Measurements from ENCODE around the gene FAM111B.
A peak's percentile ranks its signal among the peaks of the same experiment; 100 is the strongest.

Gene FAM111B

DNA sequence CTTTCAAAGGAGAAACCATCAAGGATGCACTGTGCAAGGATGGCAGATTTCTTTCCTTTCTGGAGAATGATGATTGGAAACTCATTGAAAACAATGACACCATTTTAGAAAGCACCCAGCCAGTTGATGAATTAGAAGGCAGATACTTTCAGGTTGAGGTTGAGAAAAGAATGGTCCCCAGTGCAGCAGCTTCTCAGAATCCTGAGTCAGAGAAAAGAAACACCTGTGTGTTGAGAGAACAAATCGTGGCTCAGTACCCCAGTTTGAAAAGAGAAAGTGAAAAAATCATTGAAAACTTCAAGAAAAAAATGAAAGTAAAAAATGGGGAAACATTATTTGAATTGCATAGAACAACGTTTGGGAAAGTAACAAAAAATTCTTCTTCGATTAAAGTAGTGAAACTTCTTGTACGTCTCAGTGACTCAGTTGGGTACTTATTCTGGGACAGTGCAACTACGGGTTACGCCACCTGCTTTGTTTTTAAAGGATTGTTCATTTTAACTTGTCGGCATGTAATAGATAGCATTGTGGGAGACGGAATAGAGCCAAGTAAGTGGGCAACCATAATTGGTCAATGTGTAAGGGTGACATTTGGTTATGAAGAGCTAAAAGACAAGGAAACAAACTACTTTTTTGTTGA is 45.4 kb downstream of the FAM111B start:
- DNase-seq (ENCODE audit: extremely low read depth in 1 of 2, low read depth in 1 of 2) = no peak

DNA sequence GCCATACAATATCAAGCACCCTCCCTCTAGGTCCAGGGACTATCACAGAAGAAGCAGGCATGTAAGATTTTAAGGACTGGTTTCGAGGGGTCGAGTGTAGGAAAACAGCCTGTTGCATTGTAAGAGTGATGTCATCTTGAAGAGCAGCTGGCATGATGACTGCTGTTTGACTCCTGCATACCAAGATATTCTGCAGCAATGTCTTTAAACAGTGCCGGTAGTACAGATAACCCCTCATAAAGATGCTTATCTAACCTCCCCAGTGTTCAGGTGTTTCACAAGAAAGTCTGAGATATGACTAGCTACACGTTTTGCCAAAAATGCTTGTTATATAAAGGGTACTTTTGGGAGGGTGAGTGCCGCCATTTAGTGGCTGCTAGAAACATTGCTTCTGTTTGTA is 47.6 kb downstream of the FAM111B start:
- no peak for DNase-seq (ENCODE audit: extremely low read depth in 1 of 2, low read depth in 1 of 2)

DNA sequence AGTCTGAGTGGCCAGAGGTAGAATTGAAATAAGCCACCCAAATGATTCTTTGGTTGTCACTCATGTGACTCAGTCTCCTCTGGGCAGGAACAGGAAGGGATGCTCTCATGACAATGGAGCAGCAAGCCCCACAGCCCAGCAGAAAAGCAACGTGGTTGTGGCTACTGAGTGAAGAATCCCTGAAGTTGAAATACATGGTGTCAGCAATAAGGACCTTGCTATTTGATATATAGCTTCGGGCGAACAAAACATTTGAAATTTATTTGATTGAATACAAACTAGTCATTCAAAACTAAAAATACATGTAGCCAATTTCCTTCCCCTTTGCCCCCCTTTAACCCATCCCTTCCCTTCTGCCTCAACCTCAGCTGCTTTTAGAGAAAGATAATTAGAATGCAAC is 50.4 kb downstream of the FAM111B start:
- DNase-seq (ENCODE audit: extremely low read depth in 1 of 2, low read depth in 1 of 2) = no peak

DNA sequence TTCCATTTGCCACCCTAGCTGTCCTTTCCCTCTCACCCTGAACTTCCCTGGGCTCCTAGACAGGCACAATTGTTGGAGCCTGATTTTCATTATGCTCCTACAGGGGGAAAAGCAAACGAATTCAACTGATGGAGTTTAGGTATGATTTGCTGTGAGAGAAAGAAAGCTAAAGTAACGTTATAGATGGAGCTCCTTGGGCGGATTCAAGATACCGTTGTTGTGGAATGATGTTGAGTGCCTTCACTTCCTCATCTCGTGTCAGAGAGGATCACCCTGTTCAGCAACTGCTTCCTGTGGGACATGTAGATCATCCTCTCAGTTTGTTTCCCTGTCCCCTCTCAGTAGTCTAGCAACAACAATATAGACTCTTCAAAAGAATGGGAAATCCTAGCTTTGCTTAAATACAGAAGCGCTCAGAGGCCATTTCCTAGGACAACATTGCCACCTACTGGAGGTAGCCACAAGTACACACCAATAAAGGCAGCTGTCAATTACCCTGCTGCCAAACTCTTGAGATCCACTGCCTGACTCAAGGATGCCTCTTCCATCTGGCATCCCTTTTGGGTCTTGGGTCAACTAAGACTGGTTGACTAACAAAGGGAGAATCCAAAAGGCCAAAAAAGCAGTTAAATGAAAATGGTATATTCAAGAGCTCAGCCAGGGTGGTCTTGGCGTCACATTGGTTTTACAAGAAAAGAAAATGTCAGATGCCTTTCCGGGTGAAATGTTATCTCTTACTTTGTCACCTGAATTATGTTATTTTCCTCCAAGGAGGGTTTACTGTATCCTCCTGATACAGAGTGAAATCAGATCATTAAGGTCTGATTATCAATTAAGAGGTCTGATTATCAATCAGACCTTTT is 51.4 kb downstream of the FAM111B start:
- DNase-seq (ENCODE audit: extremely low read depth in 1 of 2, low read depth in 1 of 2) = peak in 1 of 2 donors; percentile 32

DNA sequence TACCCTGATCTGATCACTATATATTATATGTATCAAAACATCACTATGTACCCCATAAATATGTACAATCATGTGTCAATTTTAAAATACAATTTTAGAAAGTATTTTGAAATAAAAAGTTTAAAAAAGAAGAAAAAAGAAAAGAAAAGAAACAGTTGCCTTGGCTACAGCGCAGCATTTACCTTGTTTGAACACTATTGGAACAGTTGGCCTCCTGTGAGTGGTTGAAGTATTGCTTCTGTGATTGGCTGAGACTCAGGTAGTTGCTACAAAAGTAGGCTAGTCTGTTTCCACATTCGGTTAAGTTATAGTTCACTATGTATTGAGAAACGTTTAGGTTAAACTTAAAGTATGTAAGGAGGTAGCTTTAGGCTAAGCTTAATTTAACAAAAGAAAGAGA is 57.0 kb downstream of the FAM111B start:
- no peak for DNase-seq (ENCODE audit: extremely low read depth in 1 of 2, low read depth in 1 of 2)

DNA sequence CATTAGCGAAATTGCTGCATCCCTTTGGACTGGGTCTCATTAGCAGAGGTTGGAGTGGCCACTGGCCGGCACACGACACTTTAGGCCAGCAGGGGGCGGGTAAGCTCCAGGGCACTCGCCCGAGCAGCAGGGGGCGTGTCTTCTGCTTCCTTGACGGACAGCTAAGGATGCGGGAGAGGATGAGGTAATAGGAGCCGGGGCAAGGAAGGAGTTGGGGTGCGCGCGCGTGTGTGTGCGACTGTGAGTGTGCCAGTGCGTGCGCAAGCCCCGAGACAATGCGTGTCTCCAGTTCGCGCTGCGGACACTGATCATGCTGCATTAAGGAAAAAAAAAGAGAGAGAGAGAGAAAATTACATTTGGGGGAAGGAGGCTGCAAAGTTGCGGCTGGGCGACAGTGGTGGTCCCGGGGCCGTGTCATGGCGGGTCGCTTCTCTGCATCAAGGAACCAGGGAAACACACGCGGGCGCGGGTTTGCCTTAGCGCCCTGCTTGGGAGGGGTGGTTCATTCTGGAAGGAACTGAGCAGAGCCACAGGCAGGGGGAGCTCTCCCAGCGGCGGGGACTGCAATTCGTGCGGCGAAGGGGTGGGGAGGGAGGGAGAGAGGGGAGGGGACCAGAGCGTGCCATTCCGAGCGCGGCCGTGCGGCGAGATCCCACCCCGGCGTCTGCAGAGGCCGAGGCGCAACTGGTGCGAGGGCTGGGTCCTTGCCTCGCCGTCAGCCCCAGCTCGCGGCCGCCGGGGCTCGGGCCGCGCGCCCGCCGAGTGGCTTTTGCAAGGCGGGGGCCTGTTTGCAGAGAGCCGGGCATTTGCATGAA is 64.7 kb downstream of the FAM111B start, which contains the start of gene DTX4:
Gene DTX4, plus strand, starts transcription at position 625 of the 815 bp plus-strand sequence. CDS start 464 bp downstream, outside the sequence.
- peak; percentile 76 to 81 for DNase-seq (ENCODE audit: extremely low read depth in 1 of 2, low read depth in 1 of 2)

DNA sequence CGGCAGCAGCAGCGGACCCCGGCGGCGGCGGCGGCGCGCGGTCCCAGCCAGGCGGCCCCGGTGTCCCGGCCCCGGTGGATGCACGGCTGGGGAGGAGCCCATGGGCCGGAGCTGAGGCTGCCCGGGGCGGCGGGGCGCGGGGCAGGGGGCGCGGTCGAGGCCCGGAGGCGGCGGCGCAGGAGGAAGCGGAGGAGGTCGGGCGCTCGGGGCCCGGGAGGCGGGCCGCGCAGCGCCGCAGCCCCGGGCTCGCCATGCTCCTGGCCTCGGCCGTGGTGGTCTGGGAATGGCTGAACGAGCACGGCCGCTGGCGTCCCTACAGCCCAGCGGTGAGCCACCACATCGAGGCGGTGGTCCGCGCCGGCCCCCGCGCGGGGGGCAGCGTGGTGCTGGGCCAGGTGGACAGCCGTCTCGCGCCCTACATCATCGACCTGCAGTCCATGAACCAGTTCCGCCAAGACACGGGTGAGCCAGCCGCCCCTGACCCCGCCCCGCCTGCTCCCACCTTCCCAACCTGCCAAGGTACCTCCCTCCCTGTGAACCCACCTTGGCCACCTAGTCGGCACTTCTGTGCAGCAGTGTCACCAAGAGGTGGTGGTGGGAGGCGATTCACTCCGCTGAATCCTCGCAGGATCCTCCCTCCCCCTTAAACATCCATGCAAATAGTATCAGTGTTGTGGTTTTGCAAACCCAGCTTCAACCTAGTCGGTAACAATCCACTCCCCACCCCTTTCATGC is 65.5 kb downstream of the FAM111B start:
- DNase-seq (ENCODE audit: extremely low read depth in 1 of 2, low read depth in 1 of 2) = no peak

DNA sequence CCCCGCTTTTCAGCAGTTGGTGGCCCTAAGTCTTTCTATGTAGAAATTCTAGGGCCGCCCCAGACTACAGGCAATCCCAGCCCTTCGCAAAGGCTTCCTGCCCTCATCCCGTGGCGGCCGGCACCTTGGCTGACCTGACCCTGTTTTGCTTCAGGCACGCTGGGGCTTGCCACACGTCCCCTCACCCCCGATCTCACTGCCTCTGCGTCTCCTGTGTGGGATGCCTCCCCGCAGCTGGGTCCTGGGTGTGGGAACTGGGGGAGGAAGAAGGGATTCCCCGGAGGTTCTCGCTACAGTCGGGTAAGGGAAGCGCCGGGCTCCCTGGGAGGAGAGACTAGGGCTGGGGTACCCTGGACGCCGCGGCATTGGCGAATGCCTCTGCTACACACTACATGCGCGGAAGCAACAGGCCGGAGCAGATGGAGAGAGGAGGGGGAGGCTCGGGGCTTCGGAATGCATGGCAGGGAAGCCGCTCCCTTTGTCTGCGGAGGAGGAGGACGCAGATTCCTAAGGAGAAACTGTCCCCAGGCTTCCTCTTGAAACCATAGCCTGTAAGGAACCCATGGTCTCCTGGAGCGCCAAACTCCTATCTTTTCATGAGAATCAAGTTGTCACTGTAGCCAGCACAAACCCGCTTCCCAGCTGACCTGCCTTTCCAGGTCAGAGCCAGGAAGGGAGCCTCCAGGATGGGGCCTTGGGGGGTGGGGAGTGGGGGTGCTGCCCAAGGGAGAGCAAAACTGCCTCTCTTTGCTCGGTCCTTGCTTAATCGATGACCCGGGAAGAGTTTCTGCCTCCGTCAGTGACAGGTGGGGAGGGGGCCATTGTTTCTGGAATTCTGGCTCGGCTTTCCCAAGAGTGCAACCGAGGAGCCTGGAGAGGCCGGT is 66.3 kb downstream of the FAM111B start:
- DNase-seq (ENCODE audit: extremely low read depth in 1 of 2, low read depth in 1 of 2) = no peak

DNA sequence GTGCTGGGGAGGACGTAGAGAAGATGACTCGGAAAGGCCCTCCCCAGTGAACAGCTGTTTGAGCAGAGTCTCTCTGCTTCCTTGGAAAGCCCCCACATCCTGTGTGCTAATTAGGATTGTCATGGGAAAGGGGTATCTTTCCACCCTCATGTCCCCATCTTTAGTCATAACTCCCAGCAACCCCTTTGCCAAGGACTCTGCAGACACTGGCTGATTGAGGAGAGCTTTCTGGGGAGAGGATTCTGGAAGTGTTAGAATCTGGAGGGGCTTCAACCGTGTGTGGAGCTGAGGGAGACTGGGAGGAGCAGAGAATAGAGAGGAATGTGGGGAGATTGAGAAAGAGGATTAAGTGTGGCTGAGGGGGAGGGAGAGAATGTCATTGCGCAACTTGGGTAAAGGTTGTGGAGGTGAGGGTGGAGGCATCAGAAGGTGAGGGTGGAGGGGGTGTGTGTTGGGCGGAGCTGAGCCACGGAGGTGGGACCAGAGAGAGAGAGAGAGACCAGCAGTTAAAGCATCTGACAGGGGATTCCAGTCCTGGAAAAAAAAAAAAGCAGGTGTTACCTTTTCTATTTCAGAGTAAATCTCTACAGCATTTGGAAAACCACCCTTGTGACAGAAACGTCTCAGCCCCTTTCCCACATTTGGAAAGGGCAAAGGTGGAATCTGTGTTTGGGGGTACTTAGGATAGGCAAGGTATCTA is 67.1 kb downstream of the FAM111B start:
- no peak for DNase-seq (ENCODE audit: extremely low read depth in 1 of 2, low read depth in 1 of 2)

DNA sequence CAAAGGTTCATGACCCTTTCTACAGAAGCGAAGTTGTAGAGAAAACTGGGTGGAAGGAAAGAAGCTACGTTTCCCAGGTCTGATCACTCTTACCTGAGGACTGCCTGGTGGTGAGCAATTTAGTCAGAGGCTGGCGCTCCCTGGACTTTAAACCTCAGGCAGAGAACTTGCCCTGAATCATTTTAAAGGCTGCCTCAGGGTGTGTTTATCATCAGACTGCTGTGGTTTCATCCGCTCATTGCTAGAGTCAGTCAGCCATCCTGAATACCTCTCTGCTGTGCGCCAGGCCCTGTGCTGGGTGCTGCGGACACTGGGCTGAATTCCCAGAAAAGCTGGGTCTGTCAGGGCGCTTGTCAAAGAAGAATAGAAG is 67.6 kb downstream of the FAM111B start:
- DNase-seq (ENCODE audit: extremely low read depth in 1 of 2, low read depth in 1 of 2) = no peak

DNA sequence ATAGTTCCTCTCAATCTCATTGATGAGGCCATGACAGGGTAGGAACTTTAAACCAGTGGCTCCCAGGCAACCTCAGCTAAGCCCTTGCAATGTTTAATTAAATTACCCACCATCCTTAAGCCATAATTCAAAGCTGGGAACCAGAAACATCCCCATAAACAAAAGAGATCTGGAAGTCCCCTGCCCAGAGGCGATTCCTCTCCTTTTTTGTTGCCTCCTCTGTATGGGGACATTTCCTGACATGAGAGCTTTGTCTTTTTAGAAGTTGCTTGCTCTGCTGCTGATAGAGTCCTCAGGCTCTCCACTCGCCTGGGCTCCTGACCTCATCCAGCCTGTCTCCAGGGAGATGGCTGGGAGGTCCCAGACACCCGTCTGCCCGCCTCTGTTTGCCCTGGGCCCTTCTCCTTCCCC is 68.1 kb downstream of the FAM111B start:
- DNase-seq (ENCODE audit: extremely low read depth in 1 of 2, low read depth in 1 of 2) = no peak

DNA sequence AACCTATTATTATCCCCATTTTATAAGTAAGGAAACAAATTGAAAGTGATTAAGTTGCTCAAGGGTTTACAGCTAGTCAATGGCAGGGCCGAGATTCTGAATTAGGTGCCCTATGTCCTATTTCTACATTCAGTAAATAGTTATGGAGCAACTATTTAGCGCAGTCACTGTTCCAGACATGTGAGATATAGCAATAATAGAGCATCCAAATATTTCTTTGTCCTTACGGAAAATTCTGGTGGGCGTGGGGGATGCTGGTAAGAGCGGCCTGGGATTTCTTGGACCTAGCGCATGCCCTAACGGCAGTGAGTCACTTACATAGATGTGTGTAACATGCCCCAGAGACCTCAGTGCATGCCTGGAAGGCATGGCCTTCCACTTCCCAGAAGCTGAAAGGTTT is 69.3 kb downstream of the FAM111B start:
- DNase-seq (ENCODE audit: extremely low read depth in 1 of 2, low read depth in 1 of 2) = no peak

Measured in activated CD8-positive, alpha-beta memory T cell treated with anti-CD3 and anti-CD28 coated beads for 1 hour (primary cell).